ENCODE measurements around the gene MYCBPAP.

Gene MYCBPAP

GRCh38 chr17:50551884-50552283 is 43.6 kb downstream of the MYCBPAP start:
- no peak for DNase-seq (ENCODE audit: low spot score)

GRCh38 chr17:50554201-50554600 is 46.0 kb downstream of the MYCBPAP start:
- DNase-seq (ENCODE audit: low spot score): no peak

DNA sequence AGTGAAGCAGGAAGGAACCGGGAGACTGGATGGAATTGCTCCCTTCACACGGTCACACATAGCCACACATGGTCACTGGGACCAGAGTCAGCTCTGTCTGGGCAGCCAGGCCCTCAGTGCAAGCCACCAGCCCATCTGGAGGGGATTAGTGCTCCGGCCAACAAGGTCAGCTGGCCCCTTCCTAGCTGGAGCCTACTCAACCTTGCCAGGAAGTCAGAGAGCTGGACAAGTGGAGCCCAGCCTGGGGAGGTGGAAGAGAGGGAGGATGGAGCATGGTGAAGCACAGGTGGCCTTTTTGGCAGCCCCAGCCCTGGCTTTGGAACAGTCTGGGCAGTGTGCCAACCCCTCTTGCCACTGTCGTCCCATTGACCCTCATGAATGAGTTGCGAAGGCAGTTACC is 48.6 kb downstream of the MYCBPAP start:
- DNase-seq (ENCODE audit: low spot score): peak; percentile 99

- no peak for DNase-seq (ENCODE audit: low spot score)
Observed at GRCh38 chr17:50557630-50558029, 49.4 kb downstream of the MYCBPAP start.

- DNase-seq (ENCODE audit: low spot score): no peak
Observed at GRCh38 chr17:50558091-50558490, 49.9 kb downstream of the MYCBPAP start.

DNA sequence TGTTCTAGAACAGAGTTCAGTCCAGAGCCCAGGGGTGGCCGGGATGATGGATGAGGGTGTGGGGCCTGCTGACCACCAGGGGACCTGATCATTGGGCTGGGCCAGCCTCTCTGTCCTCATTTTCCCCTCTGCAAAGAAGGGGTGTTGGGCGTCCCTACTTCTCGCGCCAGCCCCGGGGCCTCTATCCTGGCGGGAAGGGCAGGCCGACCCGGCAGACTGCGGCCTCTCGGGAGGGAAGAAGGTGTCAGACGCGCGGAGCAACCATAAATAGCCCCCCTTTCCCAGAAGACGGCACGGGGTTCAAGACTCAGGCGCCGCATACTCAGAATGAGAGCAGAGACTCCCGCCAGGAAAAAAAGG is 50.3 kb downstream of the MYCBPAP start:
- DNase-seq (ENCODE audit: low spot score): no peak

- DNase-seq (ENCODE audit: low spot score): no peak
Observed at GRCh38 chr17:50558941-50559614, 50.8 kb downstream of the MYCBPAP start.

DNA sequence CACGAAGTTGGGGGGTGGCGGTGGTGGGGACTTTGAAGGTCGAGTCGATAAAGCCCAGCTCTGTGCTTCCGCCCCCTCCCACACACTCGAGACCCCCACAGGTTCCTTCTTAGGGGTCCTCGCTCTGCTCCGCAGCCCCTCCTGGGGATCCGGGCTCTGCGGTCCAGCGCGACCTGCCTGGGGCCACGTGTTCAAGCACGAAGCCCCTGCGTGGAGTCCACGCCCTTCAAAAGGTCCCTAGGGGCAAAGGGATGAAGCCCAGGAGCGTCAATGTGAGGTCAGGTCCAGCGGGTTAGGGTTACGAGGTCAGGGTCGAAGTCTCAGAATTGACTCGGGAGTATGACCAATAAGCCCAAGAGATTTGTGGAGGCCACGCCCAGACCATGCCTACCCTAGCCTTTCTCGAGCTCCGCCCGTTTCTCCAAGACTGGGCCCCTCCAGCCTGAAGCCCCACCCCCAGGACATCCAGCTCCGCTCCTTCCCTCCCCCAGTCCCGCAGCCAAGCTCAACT is 51.5 kb downstream of the MYCBPAP start:
- DNase-seq (ENCODE audit: low spot score): peak; percentile 81

DNA sequence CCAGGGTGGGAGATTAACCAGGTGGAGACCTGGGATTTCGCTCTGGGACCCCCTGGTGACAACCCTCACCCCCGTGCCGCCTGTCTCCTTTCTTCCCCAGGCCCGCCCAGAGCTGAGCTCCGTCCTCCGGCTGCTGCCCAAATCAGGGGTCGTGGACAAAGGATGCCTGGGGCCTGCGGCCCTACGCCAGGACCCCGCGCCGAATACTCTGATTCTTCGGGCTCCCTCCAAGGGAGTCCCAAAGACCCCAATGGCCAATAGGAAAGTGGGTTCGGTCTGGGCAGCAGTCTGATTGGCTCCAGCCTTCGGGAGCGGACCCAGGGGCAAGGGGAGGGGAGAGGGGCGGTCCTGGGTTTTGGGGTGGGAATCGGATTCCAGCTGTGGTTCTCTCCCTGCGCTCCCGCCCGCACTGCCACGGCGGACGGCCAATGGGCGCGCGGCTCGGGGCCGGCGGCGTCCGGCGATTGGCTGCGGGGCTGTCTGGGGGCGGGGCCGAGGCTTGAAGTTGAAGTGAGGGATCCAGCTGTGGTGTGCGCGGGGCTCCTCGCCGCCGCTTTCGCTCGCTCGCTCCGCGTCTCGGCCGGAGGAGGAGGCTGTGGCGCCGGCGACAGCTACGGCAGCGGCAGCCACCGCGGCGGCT is 52.1 kb downstream of the MYCBPAP start, which contains the start of gene CACNA1G:
Gene CACNA1G (plus strand): TSS at position 531 of the 640 bp plus-strand sequence. CDS start 745 bp downstream, outside the sequence.
- peak; percentile 81 for DNase-seq (ENCODE audit: low spot score)

DNA sequence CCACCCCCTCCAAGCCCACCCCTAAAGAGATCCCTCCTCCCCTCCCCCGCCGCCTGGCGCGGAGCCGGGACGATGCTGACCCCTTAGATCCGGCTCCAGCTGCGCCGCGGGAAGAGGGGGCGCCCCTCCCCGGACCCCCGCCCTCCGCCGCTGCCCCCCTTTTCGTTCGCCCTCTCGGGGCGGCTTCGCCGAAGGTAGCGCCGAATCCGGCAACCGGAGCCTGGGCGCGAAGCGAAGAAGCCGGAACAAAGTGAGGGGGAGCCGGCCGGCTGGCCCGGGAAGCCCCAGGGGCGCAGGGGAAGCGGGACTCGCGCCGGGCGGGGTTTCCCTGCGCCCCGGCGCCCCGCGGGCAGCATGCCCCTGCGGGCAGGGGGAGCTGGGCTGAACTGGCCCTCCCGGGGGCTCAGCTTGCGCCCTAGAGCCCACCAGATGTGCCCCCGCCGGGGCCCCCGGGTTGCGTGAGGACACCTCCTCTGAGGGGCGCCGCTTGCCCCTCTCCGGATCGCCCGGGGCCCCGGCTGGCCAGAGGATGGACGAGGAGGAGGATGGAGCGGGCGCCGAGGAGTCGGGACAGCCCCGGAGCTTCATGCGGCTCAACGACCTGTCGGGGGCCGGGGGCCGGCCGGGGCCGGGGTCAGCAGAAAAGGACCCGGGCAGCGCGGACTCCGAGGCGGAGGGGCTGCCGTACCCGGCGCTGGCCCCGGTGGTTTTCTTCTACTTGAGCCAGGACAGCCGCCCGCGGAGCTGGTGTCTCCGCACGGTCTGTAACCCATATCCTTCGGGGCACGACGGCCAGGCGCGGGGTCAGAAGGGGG is 52.9 kb downstream of the MYCBPAP start:
- no peak for DNase-seq (ENCODE audit: low spot score)

GRCh38 chr17:50561746-50562141 is 53.5 kb downstream of the MYCBPAP start:
- DNase-seq (ENCODE audit: low spot score): no peak

DNA sequence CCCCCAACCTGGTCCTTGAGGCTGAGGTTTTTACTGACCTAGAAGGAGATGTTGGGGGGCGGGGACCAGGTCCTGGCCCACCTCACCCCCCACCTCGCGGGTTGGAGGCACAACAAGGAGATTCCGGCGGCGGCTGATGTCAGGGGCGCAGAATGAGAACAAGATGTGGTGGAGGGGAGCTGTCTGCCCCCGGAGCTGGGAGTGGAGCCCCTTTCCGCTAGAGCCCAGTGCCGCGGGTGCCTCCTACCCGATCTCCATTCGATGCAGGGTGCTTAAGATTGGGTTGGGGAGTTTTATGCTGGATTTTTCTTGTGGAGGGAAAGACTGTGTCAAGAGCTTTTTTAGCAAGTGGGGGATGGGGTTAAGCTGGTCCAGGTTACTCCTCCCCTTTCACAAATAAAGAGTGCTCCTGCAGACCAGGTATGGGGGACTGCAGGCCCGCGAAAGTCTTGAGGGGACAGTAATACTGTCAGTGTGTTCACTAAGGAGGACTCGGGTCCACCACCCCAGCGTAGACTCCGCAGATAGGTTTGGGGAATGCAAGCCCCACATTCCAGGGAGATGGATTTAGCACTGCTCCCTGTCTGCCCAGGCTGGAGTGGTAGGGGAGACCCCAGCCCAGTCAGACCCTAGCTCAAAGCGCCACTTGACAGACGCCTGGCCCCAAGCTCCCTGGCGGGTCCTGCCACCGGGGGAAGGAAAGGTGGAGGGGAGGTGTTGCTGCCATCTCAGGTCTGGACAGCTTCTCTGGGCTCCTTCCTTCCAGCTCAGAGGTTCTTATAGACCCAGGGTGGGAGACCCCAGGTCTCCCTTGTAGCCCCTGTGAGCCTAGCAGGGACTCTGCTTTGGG is 54.2 kb downstream of the MYCBPAP start:
- DNase-seq (ENCODE audit: low spot score): no peak

- no peak for DNase-seq (ENCODE audit: low spot score)
Observed at GRCh38 chr17:50563092-50563511, 54.9 kb downstream of the MYCBPAP start.

- DNase-seq (ENCODE audit: low spot score): peak; percentile 47
Observed at GRCh38 chr17:50564916-50565315, 56.7 kb downstream of the MYCBPAP start.

DNA sequence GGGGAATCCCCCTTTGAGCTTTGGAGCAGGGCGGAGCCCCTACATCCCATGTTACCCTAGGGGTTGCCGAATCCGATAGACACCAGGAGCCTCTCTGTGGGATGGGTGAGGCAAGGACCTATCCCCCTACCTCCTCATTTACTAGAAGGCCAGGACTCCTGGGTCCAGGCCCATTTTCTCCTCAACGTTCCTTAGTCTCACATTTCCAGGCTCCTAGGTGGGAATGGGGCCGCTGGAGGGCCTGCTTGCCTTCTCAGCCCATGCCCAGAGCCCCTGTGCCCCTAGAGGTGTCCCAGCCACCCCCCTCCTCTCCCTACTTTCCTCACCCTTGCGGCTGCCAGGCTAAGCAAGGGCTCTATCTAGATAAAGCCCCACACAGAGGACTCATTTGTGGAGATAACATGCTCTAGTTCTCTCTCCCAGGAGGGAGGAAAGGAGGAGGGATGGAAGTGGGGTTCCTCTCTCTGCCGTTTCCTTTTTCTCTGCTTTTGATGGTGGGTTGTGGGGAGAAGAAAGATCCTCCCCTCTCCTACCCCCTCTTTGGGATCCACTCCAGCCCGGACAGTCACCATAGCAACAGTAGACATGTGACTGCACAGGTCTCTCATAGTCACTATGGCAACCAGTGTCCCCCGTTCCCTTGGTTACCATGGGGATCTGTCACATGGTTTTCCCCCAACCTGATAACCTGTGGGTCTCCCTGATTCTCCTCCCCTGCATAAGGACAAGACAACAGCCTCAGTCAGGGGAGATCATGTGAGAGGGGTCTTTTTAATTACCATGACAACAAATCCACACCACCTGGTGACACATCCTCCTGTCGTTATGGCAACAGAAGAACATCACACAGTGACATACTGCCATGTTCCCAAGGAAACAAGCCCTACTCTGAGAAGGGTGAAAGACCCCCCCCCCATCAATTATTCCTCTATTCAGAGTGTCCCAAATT is 57.4 kb downstream of the MYCBPAP start:
- peak; percentile 95 for DNase-seq (ENCODE audit: low spot score)

DNA sequence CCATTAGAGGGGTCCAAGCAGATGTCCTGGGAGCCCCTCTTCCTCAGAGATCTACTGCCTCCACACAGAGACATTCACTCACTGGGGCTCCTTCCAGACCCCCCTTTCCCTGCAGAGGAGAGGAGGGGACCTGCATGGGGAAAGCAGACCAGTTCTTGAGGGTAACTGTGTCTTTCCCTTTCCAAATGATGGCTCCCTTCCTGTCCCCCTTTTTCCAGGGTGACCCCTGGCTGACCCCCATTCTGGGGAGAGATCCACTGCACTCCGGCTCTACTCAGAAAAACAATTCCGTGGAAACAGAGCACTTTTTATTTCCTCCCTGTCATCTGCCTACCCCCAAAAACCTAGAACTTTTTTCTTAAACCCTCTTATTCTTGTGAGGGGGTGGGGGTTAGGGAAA is 58.6 kb downstream of the MYCBPAP start:
- DNase-seq (ENCODE audit: low spot score): no peak

DNA sequence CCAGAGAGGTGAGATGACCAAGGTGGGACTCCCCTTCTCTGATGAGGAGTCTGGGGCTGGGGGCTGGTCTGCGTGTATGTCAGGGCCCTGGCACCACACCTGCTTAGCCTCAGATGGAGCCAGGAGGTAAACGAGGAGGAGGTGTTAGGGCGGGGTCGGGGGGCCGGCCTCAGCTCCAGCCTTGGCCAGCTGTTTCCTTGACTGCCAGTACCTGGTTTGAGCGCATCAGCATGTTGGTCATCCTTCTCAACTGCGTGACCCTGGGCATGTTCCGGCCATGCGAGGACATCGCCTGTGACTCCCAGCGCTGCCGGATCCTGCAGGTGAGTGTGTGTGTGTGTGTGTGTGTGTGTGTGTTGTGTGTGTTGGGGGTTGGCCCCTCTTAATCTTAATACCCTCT is 60.4 kb downstream of the MYCBPAP start:
- DNase-seq (ENCODE audit: low spot score): no peak

DNA sequence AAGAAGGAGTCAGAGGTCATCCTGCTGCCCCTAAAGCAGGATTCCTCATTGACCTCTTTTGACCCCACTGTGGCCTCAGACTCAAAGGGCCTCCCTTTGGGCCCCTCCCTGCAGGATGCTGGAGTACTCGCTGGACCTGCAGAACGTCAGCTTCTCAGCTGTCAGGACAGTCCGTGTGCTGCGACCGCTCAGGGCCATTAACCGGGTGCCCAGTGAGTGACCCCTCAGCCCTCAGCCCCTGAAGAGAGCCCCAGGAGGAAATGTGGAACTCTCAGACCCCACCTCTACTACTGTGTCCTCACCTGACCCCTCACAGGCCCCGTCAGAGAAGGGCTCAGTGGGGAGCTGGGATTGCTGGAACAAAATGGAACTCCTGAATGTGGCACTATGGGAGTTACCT is 61.4 kb downstream of the MYCBPAP start:
- DNase-seq (ENCODE audit: low spot score): no peak

DNA sequence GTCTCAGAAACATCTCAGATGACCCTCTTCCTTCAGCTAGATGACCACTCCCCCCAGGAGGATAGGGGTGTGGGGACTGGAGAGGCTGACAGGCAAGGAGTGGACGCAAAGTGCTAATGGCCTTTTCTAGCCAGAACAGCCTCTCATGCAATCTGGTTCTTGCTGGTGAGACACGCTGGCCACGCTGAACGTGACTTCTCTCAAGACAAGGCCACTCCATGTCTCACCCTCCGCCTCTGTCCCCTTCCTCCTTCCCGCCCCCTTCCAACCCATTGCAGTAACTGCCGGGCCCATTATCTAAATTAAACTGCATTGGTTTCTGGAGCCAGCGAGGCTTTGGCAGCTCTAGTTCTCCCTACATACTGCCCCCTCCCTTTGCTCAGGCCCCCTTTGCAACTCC is 61.8 kb downstream of the MYCBPAP start:
- DNase-seq (ENCODE audit: low spot score): no peak

DNA sequence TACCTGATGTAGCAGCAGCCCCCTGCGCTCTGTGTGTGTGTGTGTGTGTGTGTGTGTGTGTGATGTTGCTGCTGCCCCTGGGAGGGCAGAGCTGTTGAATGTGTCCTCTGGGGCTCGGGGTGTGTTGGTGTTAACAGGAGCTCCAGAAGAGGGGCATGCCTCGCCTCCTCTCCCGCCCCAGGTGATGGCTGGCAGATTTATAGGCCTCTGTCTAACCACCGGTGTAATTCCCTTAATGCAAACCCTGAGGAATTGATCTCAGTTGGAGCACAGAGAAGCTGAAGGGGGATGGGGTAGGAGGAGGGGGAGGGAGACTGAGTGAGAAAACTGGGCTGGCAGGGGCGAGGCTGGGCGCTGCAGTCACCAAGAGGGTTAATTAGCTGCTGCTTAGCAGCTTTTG is 62.3 kb downstream of the MYCBPAP start:
- no peak for DNase-seq (ENCODE audit: low spot score)

DNA sequence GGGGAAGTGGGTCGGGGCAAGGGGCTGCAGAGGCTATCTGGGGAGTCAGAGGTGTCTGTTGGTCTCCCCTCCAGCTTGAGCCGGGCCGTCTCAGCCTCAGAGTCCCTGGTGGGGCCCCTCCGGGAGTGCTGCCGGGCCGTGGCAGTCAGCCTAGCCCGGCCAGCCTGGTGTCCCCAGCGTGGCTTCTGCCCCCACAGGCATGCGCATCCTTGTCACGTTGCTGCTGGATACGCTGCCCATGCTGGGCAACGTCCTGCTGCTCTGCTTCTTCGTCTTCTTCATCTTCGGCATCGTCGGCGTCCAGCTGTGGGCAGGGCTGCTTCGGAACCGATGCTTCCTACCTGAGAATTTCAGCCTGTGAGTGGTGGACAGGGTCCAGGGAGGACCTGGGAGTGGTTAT is 63.4 kb downstream of the MYCBPAP start:
- DNase-seq (ENCODE audit: low spot score): no peak
